Measurements from ENCODE around the gene DUS1L.
"Not testable (repeated sequence)": the region's sequence is repeated elsewhere in the genome, so short reads cannot be mapped to it uniquely, and the experiment has no call there.

DUS1L gene

GRCh38 chr17:82043507-82043906 is 22.1 kb downstream of the DUS1L start:
- no peak for DNase-seq (ENCODE audit: low read depth in 2 of 2, low spot score in 1 of 2)

DNA sequence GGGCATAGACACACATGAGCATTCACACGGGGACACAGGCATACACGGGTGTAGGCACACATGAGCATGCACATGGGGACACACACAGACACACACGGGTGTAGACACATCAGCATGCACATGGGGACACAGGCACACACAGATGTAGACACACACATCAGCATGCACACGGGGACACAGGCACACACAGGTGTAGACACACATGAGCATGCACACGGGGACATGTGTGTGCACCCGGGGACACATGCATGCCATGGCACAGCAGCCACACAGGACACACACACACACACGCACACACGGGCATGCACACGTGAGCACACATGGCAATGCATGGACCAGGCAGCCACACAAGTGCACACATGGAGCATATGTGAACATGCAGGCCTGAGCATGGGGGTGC is 23.0 kb downstream of the DUS1L start:
- DNase-seq (ENCODE audit: low read depth in 2 of 2, low spot score in 1 of 2) = no peak

- DNase-seq (ENCODE audit: low read depth in 2 of 2, low spot score in 1 of 2) = no peak
These were observed 24.3 kb downstream of the DUS1L start for GRCh38 chr17:82041144-82041814.

- DNase-seq (ENCODE audit: low read depth in 2 of 2, low spot score in 1 of 2) = no peak
These were observed 25.8 kb downstream of the DUS1L start for GRCh38 chr17:82039695-82040299.

DNA sequence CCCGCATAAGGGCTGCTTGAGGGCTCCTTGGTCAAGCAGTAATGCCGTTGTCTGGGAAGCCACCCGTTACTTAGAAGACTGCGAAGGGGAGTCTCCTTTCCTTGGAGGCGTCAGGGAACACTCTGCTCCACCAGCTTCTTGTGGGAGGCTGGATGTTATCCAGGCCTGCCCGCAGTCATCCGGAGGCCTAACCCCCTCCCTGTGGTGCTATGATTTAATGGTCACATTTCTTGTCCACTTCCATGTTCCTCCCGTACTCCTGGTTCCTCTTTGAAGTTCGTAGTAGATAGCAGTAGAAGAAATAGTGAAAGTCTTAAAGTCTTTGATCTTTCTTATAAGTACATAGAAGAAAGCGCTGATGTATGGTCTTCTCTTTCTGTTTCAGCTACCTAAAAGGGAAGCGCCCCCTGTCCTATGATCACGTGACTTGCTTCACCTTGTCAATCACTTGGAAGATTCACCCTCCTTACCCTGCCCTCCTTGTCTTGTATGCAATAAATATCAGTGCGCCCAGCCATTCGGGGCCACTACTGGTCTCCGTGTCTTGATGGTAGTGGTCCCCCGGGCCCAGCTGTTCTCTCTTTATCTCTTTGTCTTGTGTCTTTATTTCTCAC is 26.7 kb downstream of the DUS1L start:
- DNase-seq (ENCODE audit: low read depth in 2 of 2, low spot score in 1 of 2) = not testable (repeated sequence)

- DNase-seq (ENCODE audit: low read depth in 2 of 2, low spot score in 1 of 2) = no peak
These were observed 27.8 kb downstream of the DUS1L start for GRCh38 chr17:82037889-82038195.

- peak; percentile 77 to 90 for DNase-seq (ENCODE audit: low read depth in 2 of 2, low spot score in 1 of 2)
These were observed 28.3 kb downstream of the DUS1L start, which contains the start of gene DCXR for GRCh38 chr17:82037092-82037888. Gene DCXR (minus strand): TSS chr17:82037697. CDS start chr17:82037682, 15 bp downstream.

DNA sequence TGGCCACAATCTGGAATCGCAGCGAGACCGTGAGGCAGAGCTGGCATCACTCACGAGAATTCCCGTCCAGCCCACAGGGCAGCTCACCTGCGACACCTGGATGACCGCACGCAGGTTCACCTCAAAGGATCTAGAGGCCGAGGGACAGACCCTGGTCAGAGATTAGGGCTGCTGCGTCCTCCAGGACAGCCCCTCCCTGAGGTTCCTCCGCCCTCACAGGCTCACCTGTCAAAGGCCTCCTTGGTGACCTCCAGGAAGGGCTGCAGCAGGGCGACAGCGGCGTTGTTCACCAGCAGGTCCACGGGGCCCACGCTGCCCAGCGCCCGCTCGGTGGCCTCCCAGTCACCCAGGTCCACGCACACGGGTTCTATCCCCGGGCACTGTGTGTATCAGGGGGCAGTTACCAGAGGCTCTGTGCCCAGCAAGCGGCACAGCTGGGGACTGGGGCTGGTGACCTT is 28.9 kb downstream of the DUS1L start:
- DNase-seq (ENCODE audit: low read depth in 2 of 2, low spot score in 1 of 2) = no peak

GRCh38 chr17:82035956-82036633 is 29.5 kb downstream of the DUS1L start:
- DNase-seq (ENCODE audit: low read depth in 2 of 2, low spot score in 1 of 2) = no peak

DNA sequence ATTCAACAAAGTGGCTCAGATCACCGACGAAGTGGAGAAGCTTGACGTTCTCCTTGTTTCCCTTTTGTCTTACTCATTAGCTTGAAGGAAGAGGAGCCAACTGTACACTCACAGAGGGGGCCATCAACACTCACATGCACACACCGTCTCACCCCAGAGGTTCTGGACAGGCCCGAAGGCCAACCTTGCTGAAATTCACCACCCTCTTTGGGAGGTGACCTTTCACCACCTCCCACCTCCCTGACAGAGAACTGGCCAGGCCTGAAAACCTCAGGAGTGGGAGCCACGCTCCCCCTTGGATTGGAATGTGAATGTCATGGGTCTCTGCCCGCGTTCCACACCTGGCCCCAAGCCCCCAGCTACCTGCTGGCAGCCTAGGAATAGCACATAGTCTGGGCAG is 30.1 kb downstream of the DUS1L start:
- no peak for DNase-seq (ENCODE audit: low read depth in 2 of 2, low spot score in 1 of 2)

- DNase-seq (ENCODE audit: low read depth in 2 of 2, low spot score in 1 of 2) = no peak
These were observed 31.1 kb downstream of the DUS1L start for GRCh38 chr17:82034371-82035011.

DNA sequence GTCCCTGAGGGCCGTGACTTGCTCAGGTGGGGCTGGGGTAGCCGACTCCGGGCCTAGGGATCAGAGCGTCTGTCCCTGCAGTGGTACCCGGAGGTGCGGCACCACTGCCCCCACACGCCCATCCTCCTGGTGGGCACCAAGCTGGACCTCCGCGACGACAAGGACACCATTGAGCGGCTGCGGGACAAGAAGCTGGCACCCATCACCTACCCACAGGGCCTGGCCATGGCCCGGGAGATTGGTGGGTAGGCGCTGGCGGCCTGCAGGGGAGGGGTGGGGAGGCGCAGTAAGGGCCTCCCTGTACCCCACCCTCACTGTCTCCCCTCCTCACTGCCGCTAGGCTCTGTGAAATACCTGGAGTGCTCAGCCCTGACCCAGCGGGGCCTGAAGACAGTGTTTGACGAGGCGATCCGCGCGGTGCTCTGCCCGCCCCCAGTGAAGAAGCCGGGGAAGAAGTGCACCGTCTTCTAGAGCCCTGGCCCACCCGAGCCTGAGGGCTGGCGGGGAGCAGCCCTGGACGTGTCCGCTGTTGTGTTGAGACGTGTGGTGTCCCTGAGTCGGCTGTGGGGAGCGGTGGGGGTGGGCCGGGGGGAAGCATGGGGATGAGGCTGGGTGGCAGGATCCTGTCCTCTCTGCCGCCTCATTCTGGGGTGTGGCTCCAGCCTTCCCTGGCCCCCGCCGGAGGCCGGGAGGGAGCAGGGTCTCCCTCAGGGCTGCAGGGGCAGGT is 32.1 kb downstream of the DUS1L start:
- no peak for DNase-seq (ENCODE audit: low read depth in 2 of 2, low spot score in 1 of 2)

DNA sequence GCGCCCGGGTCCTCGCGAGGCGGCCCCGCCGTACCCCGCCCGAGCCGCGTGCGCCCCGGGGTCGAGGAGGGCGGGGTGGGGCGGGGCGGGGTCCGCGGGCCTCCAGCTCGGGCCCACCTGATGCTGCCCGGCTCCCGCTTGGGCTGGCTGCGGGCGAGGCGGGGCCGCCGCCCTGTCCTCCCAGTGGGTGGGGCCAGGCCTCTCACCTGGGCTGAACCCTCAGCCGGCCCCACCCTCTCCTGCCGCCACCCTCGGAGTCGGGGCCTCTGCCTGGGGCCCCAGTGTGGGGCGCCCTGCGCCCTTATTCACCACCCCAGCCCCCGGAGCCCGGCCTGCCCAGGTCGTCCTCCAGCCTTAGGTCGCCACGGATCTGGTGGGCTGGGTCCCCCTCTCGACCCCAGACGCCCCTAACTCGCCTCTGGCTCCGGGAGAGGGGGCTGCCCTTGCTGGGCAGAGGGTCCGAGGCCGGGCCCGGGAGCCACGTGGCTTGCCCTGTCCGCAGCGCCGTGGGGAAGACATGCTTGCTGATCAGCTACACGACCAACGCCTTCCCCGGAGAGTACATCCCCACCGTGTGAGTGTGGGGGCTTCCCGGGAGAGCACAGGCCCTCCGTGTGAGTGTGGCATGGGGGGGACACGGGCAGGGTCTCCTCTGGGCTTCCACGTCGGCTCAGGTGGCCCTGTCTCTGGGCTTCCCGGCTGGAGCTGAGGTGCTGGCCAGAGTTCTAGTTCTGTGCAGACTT is 33.5 kb downstream of the DUS1L start:
- no peak for DNase-seq (ENCODE audit: low read depth in 2 of 2, low spot score in 1 of 2)

DNA sequence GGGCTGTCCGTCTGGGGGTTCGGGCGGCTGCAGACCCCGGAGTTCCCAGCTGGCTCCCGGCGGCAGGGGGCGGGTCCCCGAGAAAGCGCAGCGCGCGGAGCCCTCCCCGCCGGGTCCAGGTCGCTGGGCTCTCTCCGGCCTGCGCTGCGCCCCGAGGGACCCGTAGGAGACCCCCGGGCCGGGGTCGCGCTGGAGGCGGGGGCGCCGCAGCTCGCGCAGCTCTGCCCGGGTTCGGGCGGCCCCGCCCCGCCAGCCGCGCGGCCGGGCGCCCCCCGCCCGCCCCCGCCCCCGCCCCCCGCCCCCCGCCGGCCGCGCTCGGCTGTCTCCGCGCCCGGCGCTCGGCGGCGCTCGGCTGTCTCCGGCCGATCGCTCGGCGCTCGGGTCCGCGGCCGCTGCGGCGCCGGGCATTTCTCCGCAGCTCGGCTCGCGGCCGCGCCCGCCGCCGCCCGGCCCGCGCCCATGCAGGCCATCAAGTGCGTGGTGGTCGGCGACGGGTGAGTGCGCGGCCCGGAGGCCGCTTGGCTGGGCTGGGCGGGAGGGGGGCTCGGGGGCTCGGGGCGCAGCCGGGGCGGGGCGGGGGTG is 34.2 kb downstream of the DUS1L start, which contains the start of gene RAC3:
Gene RAC3 (plus strand): TSS at position 376 of the 582 bp plus-strand sequence. CDS start 84 bp downstream, at position 460.
- no peak for DNase-seq (ENCODE audit: low read depth in 2 of 2, low spot score in 1 of 2)

GRCh38 chr17:82030470-82031302 is 34.9 kb downstream of the DUS1L start:
- DNase-seq (ENCODE audit: low read depth in 2 of 2, low spot score in 1 of 2) = peak; percentile 53 to 60

DNA sequence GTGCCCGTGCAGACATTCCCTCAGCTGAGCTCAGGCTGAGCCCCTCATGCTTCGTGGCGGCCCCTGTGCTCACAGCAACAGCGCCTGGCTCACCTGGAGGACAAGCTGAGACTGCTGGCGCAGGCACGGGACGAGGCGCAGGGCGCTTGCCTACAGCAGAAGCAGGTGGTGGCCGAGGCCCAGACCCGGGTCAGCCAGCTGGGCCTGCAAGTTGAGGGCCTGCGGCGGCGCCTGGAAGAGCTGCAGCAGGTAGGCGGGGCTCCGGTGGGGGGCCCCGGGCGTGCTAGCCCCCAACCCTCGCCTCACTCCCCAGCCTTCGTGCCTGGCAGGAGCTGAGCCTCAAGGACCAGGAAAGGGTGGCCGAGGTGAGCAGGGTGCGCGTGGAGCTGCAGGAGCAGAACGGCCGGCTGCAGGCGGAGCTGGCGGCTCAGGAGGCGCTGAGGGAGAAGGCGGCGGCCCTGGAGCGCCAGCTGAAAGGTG is 35.6 kb downstream of the DUS1L start:
- no peak for DNase-seq (ENCODE audit: low read depth in 2 of 2, low spot score in 1 of 2)

GRCh38 chr17:82029391-82029790 is 36.2 kb downstream of the DUS1L start:
- no peak for DNase-seq (ENCODE audit: low read depth in 2 of 2, low spot score in 1 of 2)

- DNase-seq (ENCODE audit: low read depth in 2 of 2, low spot score in 1 of 2) = no peak
These were observed 36.6 kb downstream of the DUS1L start for GRCh38 chr17:82028966-82029365.
